ENCODE data around the gene LMCD1. TPM values are rescaled to one million over a fixed set of nuclear protein-coding genes. Genes with fewer than 3 reads are reported as not detected.

Gene LMCD1
- total and polyA plus RNA-seq, 8 donors: 14.0 to 39.4 (median 17.4) TPM

- FAIRE-seq (no peak), DNase-seq (peak in 3 of 6 donors; percentile 36 to 61 (median 58))
Measured at GRCh38 chr3:8500319-8500988, 1.2 kb upstream of the LMCD1 start.

GRCh38 chr3:8500989-8501370, 643 bp upstream of the LMCD1 start:
- no peak for TF ChIP-seq CTCF (IDR thresholded peaks at IDR 0.05)
- ATAC-seq: peak; percentile 24 to 38 (median 30)

More at GRCh38 chr3:8500319-8500988, 1.2 kb upstream of the LMCD1 start:
- H3K27me3 ChIP-seq: no peaks in the 10 kb centered on the region
- H3K27ac ChIP-seq: peak overlapping the region; percentile 68 to 96 (median 82)
- peak; percentile 14 to 44 (median 30) for ATAC-seq
- TF ChIP-seq CTCF (IDR thresholded peaks at IDR 0.05): no peak
- H3K4me1 ChIP-seq: peaks cover 0 to 50% (median 8%) of the 10 kb centered on the region in 3 donors
- WGBS, 2 donors: 28 to 29% methylated on average over 11 of the region's 11 CpGs
- peak overlapping the region in 2 of 4 donors; percentile 50 to 52 for H3K4me3 ChIP-seq
- H3K9me3 ChIP-seq: no peaks in the 10 kb centered on the region
- no peaks in the 10 kb centered on the region for H3K36me3 ChIP-seq
- intact Hi-C loops (cut with DNase I): loop anchor here in 1 of 3 donors (10.0 kb wide), 1 partner anchor 56 kb away; no protein-coding TSS in a partner anchor

GRCh38 chr3:8503461-8503860, 1.8 kb downstream of the LMCD1 start:
- H3K4me1 ChIP-seq: peaks cover 0 to 69% (median 14%) of the 10 kb centered on the region in 3 donors
- 68 to 70% methylated on average over 1 of the region's 1 CpG for WGBS, 2 donors

More at GRCh38 chr3:8500989-8501370, 643 bp upstream of the LMCD1 start:
- intact Hi-C loops (cut with DNase I): loop anchor here in 1 of 3 donors (10.0 kb wide), 1 partner anchor 56 kb away; no protein-coding TSS in a partner anchor
- FAIRE-seq: no peak
- Histone ChIP-seq H3K27me3 (no peaks in the 10 kb centered on the region), H3K9me3 (no peaks in the 10 kb centered on the region), H3K4me3 (peak overlapping the region; percentile 28 to 52 (median 44)), H3K36me3 (no peaks in the 10 kb centered on the region), H3K4me1 (peaks cover 0 to 55% (median 12%) of the 10 kb centered on the region in 3 donors), H3K27ac (peak overlapping the region; percentile 75 to 96 (median 90))
- no peak for DNase-seq
- 1% methylated on average over 8 of the region's 8 CpGs for WGBS, 2 donors

GRCh38 chr3:8503871-8504610, 2.4 kb downstream of the LMCD1 start:
- no peak for TF ChIP-seq CTCF (IDR thresholded peaks at IDR 0.05)
- H3K27me3 ChIP-seq: no peaks in the 10 kb centered on the region
- ATAC-seq (no peak), DNase-seq (no peak), FAIRE-seq (no peak)
- peak overlapping the region in 1 of 4 donors; percentile 17 for H3K4me3 ChIP-seq
- 47 to 50% methylated on average over 8 of the region's 8 CpGs for WGBS, 2 donors
- peaks cover 0 to 66% (median 14%) of the 10 kb centered on the region in 3 donors for H3K4me1 ChIP-seq
- no peaks in the 10 kb centered on the region for H3K9me3 ChIP-seq
- no peaks in the 10 kb centered on the region for H3K36me3 ChIP-seq
- intact Hi-C loops (cut with DNase I): loop anchor here in 1 of 3 donors (10.0 kb wide), 1 partner anchor 59 kb away; no protein-coding TSS in a partner anchor
- peak overlapping the region in 2 of 4 donors; percentile 30 to 66 for H3K27ac ChIP-seq

More at GRCh38 chr3:8503461-8503860, 1.8 kb downstream of the LMCD1 start:
- FAIRE-seq (no peak), ATAC-seq (no peak), DNase-seq (no peak)
- Histone ChIP-seq H3K36me3 (no peaks in the 10 kb centered on the region), H3K27me3 (no peaks in the 10 kb centered on the region), H3K9me3 (no peaks in the 10 kb centered on the region), H3K27ac (peak overlapping the region in 3 of 4 donors; percentile 30 to 66 (median 40)), H3K4me3 (peak overlapping the region in 2 of 4 donors; percentile 0 to 17)
- TF ChIP-seq CTCF (IDR thresholded peaks at IDR 0.05): no peak
- intact Hi-C loops (cut with DNase I): loop anchor here in 1 of 3 donors (10.0 kb wide), 1 partner anchor 59 kb away; no protein-coding TSS in a partner anchor

Measured in pancreas (tissue), 10 donors.